ENCODE results near the gene TJP3.
"Not testable (repeated sequence)": the region's sequence is repeated elsewhere in the genome, so short reads cannot be mapped to it uniquely, and the experiment has no call there.

TJP3 gene, protein sequence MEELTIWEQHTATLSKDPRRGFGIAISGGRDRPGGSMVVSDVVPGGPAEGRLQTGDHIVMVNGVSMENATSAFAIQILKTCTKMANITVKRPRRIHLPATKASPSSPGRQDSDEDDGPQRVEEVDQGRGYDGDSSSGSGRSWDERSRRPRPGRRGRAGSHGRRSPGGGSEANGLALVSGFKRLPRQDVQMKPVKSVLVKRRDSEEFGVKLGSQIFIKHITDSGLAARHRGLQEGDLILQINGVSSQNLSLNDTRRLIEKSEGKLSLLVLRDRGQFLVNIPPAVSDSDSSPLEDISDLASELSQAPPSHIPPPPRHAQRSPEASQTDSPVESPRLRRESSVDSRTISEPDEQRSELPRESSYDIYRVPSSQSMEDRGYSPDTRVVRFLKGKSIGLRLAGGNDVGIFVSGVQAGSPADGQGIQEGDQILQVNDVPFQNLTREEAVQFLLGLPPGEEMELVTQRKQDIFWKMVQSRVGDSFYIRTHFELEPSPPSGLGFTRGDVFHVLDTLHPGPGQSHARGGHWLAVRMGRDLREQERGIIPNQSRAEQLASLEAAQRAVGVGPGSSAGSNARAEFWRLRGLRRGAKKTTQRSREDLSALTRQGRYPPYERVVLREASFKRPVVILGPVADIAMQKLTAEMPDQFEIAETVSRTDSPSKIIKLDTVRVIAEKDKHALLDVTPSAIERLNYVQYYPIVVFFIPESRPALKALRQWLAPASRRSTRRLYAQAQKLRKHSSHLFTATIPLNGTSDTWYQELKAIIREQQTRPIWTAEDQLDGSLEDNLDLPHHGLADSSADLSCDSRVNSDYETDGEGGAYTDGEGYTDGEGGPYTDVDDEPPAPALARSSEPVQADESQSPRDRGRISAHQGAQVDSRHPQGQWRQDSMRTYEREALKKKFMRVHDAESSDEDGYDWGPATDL

DNA sequence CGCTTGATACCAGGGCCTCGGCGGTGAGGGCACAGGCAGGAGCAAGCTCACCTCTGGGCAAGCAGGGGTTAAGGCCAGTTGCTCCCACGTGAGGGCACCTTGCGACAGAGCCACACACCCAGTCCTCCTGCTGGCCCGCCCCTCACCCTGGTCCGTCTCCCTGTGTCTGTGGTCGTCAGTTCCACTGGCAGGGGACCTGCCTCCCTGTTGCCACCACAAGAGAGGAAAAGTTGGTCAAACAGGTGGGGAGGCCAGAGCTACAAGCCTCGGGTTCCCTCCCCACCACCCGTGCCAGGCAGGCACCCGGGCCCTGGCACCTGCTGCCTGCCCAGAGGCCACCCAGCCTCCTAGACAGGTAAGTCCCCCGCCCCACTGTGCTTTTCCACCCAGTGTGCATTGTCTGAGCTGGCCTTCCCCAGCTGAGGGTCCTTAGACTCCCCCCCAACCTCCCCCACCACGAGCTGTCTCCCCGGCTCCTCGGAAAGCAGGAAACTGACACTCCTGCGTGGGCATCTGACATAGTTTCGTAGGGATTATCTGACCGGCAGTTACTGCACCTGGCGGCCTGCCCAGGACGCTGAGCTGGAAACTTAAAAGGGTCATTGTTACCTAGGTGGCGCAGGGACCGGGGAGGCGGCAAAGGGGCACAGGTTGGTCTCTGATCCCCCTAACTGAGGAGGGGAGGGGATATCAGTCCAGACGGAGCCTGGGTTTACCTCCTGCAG is at the start of gene TJP3:
Gene TJP3 (plus strand): TSS at position 178 of the 725 bp plus-strand sequence. CDS start 20,049 bp downstream, outside the sequence.
- no peak for FAIRE-seq

DNA sequence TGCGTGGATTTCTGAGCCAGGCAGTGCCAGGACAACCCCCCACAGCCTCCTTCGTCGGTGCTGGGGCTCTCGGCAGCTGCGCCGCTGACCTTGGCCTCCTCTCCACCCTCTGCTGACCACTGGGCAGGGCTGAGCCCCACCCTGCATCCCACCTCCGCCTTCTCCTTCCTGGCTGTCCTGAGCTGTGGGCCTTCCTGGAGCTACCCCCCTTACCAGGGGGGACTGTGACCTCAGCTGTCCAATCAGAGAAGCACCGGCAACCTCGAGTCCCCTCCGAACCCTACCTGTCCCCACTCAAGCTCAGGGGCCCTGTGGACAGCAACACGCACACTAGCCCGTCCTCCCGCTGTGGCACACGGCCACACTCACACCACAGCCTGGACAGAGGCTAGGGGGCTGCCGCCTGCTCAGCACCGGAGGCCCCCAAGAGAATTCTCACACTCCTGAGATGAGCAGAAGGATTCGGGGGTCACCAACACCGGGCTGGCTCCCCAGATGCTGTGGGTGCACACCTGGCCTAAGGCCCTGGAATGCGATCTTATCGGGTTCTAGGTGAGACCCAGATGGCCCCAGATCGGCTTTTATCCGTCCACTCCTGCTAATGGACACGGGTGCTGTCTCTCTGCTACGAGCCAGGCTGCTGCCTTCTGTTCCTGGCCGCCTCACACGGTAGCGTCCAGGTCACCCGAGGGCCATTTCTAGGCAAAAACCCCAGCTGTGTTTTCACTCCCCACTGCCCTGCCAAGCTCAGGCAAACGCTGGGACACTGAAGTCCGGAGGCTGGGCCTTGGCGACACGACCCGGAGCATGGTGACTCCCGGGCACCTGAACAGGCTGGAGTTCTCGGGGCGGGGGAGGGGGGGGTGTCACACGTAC is 49.1 kb upstream of the TJP3 start:
- FAIRE-seq, result no peak

DNA sequence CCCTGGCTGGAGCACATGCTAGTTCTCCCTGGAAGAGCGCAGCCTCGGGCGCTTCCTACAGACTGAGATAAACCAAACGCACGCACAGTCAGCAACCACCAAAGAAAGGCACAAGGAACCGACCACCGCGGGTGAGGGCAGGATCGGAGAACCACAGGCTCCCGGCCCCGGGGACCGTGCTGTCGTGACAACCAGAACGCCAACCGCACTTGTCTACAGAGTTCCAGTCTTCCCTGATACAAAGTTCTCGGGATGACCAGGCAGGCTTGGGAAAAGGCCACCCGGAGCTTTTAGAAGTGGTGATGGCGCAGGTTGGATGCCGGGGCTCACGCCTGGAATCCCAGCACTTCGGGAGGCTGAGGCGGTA is 48.5 kb upstream of the TJP3 start:
- no peak for FAIRE-seq

DNA sequence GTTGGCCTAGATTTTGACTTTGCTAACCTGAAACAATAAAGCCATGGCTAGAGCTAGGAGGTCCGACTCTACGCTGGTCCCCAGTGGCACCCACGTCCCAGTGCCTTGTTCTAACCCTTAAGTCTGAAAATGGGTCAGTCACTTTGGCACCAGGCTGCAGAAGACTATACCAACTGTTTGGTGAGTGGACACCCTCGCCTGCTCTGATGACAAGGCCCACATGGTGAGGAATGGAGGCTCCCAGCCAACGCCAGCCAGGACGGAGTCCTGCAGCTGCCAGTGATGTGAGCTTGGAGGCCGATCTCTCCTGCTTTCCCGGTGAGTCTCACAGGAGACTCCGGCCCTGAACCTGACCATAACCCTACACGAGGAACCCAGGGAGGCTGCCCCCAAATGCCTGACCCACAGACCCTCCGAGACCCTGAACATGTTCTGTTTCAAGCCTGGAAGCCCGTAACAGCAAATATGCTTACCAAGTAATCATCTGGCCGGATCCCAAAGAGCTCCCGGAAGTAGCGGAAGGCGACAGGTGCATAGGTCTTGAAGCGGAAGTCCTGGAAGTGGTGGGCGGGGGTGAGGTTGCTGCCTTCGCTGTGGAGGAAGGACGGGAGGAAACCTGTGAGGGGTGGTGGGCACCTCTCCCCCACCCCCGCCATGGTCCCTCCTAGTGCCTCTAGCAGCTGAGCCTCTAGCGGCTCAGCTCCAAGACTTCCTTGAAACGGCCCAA is 47.5 kb upstream of the TJP3 start:
- no peak for FAIRE-seq

DNA sequence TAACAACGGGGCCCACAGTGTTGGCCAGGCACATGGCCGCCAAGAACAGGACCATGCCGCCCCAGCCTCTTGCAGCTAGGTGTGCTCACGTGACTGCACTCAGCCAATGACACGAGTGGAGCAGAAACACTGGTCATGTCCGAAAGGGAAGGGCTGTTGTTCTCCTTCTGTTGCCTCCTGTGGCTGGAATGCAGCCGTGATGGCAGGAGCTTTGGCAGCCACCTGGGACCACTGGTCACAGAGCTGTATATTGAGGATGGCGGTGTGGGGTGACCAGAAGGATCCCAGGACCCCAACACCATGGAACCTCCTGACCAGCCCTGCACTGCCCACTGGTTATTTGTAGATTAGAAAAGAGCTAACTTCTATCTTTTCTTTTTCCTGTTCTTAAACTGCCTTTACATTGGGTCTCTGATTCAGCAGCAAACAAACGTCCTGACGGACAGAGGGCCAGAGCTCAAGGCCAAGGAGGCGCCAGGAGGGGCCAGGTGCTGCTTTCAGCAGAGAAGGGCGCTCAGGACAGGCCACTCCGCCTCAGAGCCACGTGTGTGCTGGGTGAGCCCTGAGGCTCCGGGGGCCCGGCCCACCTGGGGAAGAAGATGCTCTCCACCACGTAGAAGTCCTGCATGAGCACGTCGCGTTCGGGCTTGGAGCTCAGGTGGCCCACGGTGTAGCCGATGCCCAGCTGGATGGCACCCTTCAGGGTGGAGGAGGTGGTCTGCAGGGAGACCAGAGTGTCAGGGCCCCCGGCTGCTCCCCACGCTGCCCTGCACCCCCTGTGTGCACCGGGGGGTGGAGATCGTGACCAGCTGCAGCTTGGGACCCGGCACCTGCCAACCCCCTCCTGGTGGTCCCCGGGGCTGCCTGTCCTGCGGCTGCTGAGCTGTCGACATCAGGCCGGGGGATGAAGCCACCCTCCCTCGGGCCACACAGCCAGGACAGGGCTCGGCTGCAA is 46.6 kb upstream of the TJP3 start:
- FAIRE-seq, result no peak

DNA sequence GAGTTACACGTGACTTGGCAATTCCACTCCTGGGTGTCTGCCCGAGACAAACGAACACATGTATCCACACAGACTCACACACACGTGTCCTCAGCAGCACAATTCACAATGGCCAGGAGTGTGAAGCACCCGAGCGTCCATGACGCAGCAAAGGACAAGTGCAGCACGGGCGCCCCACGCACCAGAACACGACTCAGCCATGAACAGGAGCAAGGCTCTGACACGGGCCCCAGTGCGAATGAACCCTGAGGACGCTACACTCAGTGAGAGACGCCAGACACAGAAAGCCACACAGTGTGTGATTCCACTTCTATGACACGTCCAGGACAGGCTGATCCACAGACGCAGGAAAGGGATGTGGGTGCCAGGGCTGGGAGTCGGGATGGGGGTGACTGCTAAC is 44.3 kb upstream of the TJP3 start:
- no peak for FAIRE-seq

DNA sequence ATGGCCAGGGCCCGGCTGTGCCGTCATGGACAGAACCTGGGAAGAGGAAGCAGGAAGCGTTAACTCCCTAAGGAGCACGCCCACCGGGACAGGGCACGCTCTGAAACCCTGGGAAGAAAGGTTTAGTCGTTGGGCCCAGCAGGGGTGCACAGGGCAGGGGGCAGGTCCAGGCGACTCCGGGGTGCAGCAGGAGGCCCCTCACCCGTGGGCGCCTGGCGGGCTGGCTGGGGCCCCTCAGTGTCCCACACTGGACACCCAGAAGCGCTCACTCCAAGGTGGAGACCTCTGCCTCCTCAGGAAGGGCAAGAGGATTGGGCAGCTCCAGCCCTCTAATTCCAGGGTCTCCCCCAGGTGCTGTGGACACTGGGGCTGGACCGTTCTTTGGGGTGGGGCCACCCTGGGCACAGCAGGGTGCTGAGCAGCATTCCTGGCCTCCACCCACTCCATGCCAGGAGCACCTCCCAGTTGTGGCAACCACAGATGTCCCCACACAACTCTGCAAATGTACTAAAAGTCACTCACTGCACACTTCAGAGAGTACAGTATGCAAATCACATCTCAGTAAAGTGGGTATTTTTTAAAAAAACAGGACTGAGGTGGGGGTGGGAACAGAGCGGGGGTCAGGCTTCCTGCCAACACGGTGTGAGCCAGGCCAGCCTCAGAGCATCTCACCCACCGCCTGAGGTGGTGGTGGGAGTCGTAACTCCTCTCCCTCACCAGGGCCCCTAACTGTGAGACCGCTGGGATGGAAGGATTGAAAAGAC is 43.1 kb upstream of the TJP3 start:
- FAIRE-seq, result no peak

DNA sequence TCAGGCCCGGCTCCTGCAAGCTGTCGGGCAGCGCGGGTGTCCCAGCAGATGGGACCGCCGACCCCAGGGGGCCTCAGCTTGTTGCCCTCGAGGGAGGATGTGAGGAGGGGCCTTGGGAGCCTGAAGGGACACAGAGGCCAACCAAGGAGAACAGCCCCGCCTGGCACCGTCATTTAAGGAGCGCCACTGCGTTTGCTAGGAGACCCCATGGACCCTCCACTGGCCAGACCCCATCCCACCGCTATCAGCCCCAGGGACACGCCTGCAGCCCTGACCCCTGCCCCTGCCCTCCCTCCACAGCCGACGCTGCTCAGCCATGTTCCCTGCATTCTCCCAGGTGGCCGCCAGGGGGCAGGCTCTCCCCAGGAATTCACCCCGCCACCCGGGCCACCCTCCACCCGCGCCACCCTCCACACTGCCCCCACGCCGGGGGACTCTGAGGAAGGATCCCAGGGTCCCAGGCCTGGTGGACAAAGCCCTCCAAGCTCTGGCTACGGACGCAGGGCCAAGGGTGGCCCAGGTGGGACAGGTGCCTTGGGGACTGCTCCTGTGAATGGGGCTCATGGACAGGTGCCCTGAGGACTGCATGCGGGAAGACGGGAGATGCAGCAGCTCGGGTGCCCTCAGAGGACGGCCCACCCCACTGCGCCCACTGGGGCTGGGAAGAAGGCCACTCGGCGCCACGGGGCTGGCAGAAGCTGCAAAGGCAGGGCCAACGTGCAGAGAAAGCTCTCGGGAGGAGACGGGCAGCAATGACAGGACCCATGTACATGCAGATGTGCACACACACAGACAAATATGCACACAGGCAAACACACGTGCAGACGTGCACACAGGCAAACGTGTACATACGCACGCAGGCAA is 42.3 kb upstream of the TJP3 start:
- no peak for FAIRE-seq

DNA sequence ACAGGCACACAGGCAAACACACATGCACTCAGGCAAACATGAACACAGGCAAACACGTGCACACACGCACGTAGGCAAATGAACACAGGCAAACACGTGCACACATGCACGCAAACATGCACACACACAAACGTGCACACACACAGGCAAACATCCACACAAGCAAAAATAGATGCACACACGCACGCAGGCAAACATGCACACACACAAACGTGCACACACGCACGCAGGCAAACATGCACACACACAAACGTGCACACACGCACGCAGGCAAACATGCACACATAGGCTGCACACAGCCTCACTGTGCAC is 41.7 kb upstream of the TJP3 start:
- not testable (repeated sequence) for FAIRE-seq

DNA sequence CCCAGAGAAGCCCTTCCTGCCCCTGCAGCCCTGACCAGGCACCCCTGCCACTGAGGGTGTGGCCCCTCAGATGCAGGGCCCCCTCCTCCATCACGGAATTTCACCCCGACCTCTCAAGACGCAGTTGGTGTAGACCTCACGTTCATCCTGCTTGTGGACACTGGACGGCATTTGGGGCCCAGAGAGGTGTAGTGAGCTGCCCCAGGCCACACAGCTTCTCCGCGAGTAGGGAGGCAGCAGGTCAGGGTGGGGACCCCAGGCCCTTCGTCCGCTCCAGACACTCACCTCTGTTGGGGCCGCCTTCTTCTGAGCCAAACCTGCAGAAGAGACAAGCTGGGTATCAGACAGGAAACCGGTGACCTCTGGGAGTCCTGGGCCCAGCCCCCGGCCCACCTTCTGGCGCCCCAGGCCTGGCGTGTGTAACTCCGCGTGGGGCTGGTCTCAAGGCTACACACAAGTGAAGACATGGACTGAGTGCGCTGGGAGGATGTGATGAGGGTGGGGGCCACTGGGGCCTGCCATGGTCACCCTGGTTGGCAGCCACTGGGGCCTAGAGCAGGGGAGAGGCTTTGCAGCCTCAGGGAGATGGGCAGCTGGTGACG is 41.0 kb upstream of the TJP3 start:
- no peak for FAIRE-seq

DNA sequence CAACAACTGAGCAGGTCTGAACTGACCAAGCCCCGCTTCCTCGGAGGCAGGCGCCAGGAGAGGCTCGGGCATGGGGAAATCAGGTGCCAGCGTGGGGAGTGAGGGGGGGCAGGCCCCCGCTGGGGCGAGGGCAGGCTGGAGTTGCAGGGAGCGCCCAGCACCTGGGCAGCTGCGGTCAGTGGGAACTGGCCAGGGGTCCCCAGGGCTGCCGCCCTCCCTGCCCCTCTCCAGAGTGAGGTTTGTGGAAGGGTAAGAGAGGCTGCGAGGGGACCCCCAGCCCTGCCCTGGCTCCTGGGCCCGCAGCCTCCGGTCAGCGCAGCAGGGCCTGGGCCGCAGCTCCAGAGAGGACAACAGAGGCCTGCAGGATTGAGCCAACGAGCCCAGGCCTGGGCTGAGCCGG is 40.4 kb upstream of the TJP3 start:
- no peak for FAIRE-seq

DNA sequence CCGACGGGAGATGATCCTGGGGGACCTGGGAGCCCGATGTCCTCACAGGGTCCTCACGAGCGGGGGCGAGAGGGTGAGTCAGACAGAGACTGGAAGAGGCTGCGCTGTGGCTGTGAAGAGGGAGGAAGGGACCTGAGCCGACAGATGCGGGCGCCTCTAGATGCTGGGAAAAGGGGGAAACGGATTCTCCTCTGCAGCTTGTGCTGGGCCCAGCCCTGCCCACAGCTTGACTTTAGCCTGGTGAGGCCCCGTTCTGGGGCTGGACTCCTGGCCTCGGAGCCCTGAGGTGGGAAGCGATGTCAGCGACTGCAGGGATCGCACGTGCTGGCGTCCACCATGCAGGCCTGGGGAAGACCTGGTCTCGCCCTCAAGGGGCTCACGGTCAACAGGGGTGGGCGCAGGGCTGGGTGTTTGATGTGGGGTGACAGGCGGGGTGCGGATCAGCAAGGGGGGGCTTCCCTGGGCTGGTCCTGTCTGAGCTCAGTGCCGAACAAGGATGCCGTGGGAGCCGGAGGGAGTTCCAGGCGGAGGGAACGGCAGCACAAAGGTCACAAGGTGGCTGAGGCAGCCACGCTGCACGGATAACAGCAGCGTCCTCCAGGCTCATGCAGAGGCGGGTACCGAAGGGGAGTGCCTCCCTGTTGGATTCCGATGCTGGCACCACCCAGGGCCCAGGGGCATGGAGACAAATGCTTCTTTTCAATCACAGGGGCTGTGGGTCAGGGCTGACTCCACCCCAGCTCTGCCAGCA is 39.7 kb upstream of the TJP3 start:
- FAIRE-seq, result no peak

DNA sequence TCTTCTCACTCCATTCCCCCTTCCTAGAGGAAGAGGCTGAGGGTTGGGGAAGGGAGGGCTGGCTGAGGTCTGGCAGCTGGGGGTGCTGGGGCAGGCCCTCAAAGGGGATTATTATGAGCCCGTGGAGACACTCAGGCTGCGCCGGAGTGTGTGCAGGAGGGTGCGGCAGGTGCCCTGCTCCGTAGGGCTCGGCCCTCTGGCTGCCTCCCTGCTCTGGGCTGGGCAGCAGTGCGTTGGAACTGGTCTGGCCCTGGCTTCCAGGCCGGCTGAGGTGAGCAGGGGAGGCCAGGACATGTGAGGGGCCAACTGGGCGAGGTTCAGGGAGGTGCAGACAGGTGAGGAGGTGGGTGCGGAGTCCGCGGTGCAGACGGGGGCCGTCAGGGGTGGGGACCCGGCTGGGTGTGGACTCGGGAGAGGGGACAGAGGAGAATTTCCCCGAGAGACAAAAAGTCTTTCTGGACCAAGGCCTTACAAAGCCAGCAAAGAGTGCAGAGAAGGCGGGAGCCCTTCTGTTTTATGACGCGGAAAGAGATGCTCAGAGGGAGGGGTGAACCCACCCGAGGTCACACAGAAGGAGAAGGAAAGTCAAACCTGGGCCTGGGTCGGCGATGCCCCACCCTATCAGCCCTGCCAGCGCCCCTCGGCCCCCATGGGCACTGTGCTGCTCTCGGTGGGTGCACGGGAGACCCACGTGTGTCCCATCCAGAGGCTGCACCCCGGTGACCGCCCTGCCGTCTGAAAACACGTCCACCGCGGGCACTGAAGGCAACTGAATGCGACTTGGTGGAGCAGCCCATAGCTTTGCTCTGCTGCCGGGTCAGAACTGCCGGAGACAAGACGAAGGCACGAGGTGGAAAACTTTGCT is 38.9 kb upstream of the TJP3 start:
- no peak for FAIRE-seq

DNA sequence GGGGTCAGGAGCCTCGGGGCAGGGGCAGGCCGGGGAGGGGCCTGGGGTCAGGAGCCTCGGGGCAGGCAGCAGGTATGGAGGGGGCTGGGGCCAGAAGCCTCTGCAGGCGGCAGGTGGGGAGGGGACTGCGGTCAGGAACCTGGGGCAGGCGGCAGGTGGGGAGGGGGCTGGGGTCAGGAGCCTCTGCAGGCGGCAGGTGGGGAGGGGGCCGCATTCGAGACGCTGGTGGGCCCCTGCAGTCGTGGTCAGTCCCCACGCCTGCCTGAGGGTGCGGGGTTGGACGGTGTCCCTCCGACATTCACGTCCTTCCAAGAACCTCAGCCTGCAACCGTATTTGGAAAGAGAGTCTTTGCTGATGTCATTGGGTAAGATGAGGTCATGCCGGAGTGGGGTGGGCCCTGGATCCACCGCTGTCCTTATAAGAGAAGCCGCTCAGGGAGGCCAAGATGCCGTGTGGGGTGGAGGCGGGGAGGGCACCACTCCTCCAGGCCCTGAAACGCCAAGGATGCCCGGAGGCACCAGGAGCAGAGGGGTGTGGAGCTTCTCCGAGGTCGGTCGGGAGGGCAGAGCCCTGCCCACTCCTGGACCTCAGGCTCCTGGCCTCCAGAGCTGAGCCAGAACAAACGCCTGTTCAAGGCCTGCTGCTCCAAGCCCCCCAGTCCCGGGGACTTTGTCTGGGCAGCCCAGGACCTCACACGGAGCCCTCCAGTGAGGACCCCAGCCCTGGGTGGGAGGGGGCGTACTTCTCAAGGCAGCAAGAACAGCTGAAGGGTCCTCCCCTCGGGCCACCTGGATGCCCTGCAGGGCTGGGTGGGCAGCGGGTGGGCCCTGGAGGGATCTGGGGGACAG is 38.0 kb upstream of the TJP3 start:
- no peak for FAIRE-seq
